T-helper 2 cell treated with Interferon-gamma antibody and Interleukin-4, amounts not matched to agents 5 μg/mL and 100 μg/mL, for 36 hours (primary cell): ENCODE results near the gene ENPP4.

Experiments used
- DNase-seq: peaks from one replicate; pipeline ENCODE4 v3.0.0; 2021; ENCODE audit warnings: low spot score
- H3K27ac Mint-ChIP-seq: one replicate; pipeline ENCODE4 v1.8.0; 2021; ENCODE audit warnings: mild to moderate bottlenecking, mixed read lengths
- H3K27me3 Mint-ChIP-seq: one replicate; pipeline ENCODE4 v1.8.0; 2021; ENCODE audit warnings: low read depth, mixed read lengths
- H3K36me3 Mint-ChIP-seq: one replicate; pipeline ENCODE4 v1.8.0; 2021; ENCODE audit warnings: low read depth, mixed read lengths
- H3K4me1 Mint-ChIP-seq: one replicate; pipeline ENCODE4 v1.8.0; 2021; ENCODE audit warnings: low read depth, mixed read lengths
- H3K4me3 Mint-ChIP-seq: one replicate; pipeline ENCODE4 v1.8.0; 2022; ENCODE audit warnings: mild to moderate bottlenecking, moderate library complexity, mixed read lengths
- H3K9me3 Mint-ChIP-seq: one replicate; pipeline ENCODE4 v1.8.0; 2021; ENCODE audit warnings: mixed read lengths

ENPP4 gene

DNA sequence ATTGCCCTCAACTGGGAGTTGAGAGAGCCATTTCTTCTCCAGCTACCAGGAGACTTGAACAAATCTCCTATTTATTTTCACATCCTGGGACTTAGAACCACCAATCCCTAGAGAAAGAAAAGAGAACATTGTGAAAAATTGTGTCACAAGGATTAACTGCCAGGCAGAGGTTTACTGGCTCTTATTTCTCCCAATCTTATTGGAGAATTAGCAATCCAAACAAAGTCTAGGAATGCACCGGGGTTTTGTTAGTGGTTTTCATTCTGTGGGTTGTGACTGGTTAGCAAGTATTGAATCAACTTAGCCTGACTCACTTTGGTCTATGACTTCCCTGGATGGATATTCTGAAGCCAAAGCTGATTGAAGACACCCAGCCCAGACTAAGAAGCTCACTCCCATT is 62.2 kb downstream of the ENPP4 start:
- H3K27me3 Mint-ChIP-seq, result peaks cover 54% of the 10 kb centered on the region
- no peak overlapping the region for H3K4me3 Mint-ChIP-seq
- no peaks in the 10 kb centered on the region for H3K4me1 Mint-ChIP-seq
- H3K27ac Mint-ChIP-seq, result no peak overlapping the region
- no peaks in the 10 kb centered on the region for H3K36me3 Mint-ChIP-seq
- no peaks in the 10 kb centered on the region for H3K9me3 Mint-ChIP-seq
- DNase-seq, result no peak
